ENCODE measurements around the gene AHNAK.
"Not testable (repeated sequence)": the region's sequence is repeated elsewhere in the genome, so short reads cannot be mapped to it uniquely, and the experiment has no call there.

Gene AHNAK

GRCh38 chr11:62546244-62546928, at the start of gene AHNAK:
Gene AHNAK (minus strand): TSS chr11:62546806. CDS start chr11:62536098, 10,708 bp downstream.
- no peak for DNase-seq

GRCh38 chr11:62595124-62595523, 48.5 kb upstream of the AHNAK start:
- no peak for DNase-seq

GRCh38 chr11:62593434-62594044, 46.9 kb upstream of the AHNAK start:
- no peak for DNase-seq

GRCh38 chr11:62592989-62593421, 46.4 kb upstream of the AHNAK start:
- DNase-seq: no peak

- DNase-seq: no peak
Measured at GRCh38 chr11:62592146-62592815, 45.7 kb upstream of the AHNAK start.

- no peak for DNase-seq
Measured at GRCh38 chr11:62591448-62592145, 45.0 kb upstream of the AHNAK start, which contains the start of gene TUT1. Gene TUT1 (minus strand): TSS chr11:62591523. CDS start chr11:62591485, 38 bp downstream.

GRCh38 chr11:62588966-62589637, 42.5 kb upstream of the AHNAK start:
- no peak for DNase-seq

GRCh38 chr11:62585356-62585755, 38.8 kb upstream of the AHNAK start:
- not testable (repeated sequence) for DNase-seq

- not testable (repeated sequence) for DNase-seq
Measured at GRCh38 chr11:62581735-62582134, 35.1 kb upstream of the AHNAK start.

GRCh38 chr11:62580959-62581715, 34.5 kb upstream of the AHNAK start:
- no peak for DNase-seq

- no peak for DNase-seq
Measured at GRCh38 chr11:62579252-62579651, 32.6 kb upstream of the AHNAK start.

- no peak for DNase-seq
Measured at GRCh38 chr11:62578541-62578940, 31.9 kb upstream of the AHNAK start.

GRCh38 chr11:62577046-62577714, 30.6 kb upstream of the AHNAK start:
- no peak for DNase-seq

- no peak for DNase-seq
Measured at GRCh38 chr11:62575837-62576236, 29.2 kb upstream of the AHNAK start.

- no peak for DNase-seq
Measured at GRCh38 chr11:62575156-62575555, 28.6 kb upstream of the AHNAK start.

- DNase-seq: no peak
Measured at GRCh38 chr11:62574363-62575071, 27.9 kb upstream of the AHNAK start.

GRCh38 chr11:62573592-62574362, 27.2 kb upstream of the AHNAK start, which contains the start of gene EEF1G:
Gene EEF1G (minus strand): TSS chr11:62573891. CDS start chr11:62573842, 49 bp downstream.
- peak; percentile 67 for DNase-seq

- DNase-seq: no peak
Measured at GRCh38 chr11:62573006-62573591, 26.5 kb upstream of the AHNAK start.

- DNase-seq: no peak
Measured at GRCh38 chr11:62572431-62572830, 25.8 kb upstream of the AHNAK start.

All from cortex of kidney (tissue), 1 donor.